Measurements from ENCODE around the gene TSPAN18. TPM values are rescaled to one million over a fixed set of nuclear protein-coding genes. Genes with fewer than 3 reads are reported as not detected.

The TSPAN18 gene
- total RNA-seq, 1 experiment from 2014 or later = not detected

DNA sequence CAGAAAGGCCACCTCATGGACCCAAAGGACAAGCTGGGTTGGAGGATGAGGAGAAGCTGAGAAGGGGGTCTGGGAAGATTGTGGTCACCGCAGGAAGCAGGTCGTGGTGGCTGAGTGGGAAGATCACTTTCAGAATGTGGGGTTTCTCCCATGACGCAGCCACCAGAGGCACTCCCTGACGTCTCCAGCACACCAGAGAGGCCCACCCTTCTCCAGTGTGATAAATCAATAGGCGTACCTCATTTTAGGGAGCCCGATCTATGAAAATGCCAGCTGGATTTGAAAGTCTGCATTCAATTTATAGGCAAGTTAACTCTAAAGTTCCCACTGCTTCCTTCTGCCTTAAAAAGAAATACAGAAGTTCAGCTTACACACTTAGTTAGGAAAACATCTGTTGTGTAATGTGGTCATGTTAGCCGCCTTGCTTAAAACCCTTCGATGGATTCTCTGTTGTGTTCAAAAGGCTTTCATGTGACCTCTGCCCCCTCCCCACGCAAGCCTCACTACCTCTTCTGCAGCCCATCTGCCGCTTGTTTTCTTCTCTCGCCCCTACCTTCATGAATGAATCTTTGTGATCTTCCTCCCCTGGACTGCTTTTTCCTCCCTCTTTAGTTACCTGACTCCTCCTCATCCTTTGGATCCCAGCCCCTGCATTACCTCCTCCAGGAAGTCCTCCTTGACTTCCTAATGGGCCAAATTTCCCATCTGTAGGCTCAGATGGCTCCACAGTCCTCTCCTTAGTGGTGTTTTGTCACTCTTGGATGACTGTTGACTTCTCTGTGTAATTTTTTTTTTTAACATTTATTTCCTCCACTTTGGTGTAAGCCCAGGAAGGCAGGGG is 10.7 kb downstream of the TSPAN18 start:
- no peak for DNase-seq (ENCODE audit: low read depth)

DNA sequence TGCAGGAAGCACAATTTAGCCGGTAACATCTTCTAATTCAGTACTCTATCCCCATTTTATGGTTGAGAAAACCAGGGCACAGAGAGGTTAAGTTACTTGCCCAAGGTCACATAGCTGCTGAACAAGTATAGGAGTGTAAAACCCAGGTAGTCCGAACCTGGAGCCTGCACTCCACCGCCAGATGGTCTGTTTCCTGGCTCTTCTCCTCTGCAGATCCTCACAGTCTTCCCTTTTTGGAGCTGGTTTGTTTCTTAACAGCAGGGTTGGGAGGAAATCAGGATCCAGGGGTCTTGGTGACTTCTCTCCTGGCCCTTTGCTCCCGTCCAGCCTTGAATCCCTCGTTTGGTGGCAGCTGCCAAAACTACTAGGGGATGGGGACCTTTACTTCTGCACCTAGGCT is 12.0 kb downstream of the TSPAN18 start:
- DNase-seq (ENCODE audit: low read depth) = no peak

DNA sequence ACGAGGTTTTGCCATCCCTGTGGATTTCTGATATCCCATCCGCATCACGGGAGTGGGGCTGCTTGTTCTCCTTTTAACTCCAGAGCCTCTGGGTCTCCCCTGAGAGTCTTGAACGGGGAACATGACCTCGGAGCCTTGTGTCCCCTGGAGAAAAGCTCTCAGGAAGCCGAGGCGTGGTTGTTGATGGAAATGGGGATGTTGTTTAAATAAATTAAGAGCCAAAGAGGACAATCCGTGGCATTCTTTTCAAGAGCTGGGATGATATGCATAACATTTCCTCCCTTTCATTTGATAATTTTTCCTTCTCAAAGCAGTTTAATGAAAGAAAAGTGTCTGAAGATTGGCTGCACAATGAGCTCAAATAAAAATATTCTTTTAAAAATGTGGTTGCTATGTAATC is 14.2 kb downstream of the TSPAN18 start:
- no peak for DNase-seq (ENCODE audit: low read depth)

DNA sequence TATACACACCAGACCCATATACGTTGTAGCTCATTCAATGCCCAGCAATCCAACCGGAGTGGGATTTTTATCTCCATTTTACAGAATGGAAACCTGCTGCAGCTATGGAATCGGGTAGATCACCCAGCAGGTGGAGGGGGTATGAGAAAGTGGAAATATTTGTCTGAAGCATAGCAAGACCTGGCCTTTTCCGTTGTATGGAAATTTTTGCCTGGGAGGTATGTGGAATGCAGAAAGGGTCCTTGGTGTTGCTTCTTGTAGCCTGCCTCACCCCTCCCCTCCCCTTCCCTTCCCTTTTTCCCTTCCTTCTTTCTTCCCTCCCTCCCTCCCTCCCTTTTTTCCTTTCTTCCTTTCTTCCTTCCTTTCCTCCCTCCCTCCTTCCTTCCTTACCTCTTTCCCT is 15.2 kb downstream of the TSPAN18 start:
- DNase-seq (ENCODE audit: low read depth) = no peak

DNA sequence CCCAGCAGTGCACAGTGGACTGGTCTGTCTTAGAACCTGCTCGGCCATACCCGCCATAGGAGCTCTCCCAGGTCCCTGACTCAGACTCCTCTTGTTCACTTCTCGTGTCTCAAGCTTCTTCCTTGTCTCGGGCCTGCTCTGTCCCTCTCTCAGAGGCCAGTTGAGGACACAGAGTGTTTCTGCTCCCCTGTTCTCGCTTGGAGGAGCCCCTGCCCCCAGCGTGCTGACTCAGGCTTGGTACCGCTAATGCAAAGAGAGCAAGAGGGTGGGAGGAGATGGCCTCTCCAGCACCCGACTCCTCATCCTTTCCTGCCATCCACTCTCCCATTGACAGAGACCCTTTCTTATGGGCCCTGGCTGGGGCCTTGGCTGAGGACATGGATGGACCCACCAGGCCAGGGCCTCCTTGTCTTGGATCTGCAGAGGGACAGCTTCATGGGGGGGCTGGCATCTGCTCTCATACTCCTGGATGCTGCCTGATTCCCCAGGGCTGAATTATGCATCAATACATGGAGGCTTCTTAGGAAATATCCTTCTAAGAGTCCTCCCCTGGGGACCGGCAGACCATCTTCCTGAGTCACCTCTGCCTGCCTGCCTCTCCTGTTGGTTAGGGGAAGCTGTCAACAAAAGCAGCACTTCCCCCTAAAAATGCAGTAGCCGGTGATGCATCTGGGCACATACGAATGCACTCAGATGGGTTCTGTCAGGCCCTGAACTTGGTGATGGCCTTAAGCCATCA is 15.9 kb downstream of the TSPAN18 start:
- DNase-seq (ENCODE audit: low read depth) = no peak

DNA sequence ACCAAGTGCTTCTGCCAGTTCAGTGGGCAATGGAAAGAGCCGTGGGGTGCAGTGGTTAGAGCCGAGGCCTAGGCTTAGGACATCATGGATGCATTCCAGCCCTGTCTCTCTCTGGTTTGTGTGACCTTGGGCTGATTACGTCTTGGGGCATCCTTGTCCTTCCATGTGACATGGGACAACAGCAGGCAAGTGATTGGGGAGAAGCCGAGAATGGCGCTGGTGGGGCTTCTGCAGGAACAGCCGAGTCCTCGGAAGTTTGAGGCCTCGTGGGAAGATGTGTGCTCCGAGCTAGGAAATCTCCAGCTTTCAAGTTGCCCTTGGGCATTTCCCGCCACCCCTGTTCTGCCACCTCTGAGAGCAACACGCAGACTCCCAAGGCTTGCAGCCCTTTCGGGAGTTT is 16.6 kb downstream of the TSPAN18 start:
- no peak for DNase-seq (ENCODE audit: low read depth)

DNA sequence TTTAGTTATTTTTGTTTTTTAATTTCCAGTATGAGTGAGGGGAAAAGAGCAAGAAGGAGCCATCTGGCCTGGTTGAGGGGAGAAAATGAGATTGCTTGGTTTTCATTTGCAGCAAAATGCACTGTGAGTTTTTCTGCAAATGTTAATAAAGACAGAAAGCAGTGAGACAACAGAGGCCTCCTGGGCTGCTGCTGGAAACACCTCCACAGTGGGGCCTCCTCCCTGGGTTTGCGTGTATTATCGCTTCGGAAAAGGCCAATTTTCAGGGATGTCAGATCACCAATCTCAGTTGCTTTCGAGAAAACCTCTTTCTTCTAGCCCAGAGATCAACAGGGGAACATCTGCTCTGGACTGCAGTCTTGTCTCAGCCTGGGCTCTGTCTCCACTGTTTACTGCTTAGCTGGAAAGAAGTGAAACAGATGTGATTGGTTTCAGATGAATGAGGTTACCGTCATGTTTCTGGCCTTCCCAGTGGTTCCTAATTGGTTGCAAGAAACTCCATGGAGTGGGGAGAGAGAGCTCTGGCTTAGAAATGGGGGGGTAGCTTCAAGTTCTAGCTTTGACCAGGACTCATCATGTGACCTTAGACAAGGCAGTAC is 17.3 kb downstream of the TSPAN18 start:
- DNase-seq (ENCODE audit: low read depth) = no peak

DNA sequence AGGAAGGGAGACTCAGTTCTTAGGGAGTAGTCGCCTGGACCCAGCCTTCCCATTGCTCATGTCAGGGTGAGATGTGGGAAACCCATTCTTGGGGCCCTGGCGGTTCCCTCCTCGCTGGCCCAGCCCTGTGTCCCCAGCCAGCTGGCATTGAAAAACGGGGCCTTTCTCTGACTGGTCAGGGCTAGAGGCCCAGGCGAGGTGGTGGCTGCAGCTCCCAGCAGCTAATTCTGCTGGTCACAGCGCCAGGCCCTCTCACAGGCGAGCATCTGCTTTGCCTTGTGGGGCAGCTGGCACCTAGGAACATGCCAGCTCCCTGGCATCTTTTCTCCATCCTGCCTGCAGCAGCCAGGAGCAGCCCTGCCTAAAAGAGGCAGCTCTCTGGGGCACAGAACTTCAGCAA is 20.1 kb downstream of the TSPAN18 start:
- DNase-seq (ENCODE audit: low read depth) = no peak

DNA sequence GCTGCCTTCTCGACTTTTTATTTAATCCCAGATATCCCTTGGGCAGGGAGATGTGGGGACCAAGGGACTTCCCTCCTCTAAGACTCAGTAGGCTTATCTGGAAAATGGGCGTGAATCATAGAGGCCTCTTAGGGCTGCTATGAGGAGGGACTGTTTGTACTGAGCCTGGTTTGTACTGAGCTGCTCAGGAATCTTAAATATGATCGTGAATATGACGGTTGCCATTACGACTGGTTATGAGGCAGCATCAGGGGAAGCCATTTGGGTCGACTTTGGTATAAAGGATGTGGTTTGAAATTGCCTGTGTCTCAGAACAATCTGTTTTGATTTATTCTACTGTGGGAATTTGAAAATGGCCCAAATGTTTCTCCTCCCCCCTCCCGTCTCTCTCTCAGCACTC is 20.6 kb downstream of the TSPAN18 start:
- DNase-seq (ENCODE audit: low read depth) = no peak

DNA sequence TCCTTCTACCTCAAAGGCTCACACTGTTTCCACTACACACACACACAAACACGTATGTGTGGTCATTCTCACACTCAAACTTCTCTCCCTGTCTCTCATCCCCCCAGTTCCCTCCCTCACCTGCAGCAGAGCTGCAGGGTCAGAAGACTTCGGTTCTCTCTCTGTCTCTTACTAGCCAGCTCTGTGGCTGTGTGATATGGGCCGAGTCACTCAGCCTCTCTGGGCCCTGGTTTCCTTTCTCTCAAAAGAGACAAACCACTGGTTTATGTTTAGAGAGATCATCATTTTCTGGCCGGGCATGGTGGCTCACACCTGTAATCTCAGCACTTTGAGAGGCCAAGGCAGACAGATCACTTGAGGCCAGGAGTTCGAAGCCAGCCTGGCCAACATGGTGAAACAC is 21.1 kb downstream of the TSPAN18 start:
- DNase-seq (ENCODE audit: low read depth) = no peak

DNA sequence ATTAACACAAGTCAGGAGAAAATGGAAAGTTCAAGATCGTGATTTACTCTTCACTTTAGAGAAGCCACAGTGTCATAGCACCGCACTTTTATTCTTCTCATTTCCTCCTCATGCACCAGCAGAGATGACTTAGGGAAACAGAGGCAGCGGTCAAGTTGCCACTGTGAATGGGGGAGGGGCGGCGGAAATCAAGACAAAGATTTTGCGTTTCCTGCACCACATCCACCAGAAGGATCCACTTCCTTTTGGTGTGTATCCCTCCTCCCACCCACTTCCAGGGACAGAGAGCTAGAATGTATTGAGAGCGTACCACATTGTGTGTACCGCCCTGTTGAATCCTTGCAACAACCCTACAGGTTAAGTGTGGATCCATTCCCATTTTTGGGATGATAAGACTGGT is 21.8 kb downstream of the TSPAN18 start:
- DNase-seq (ENCODE audit: low read depth) = no peak

DNA sequence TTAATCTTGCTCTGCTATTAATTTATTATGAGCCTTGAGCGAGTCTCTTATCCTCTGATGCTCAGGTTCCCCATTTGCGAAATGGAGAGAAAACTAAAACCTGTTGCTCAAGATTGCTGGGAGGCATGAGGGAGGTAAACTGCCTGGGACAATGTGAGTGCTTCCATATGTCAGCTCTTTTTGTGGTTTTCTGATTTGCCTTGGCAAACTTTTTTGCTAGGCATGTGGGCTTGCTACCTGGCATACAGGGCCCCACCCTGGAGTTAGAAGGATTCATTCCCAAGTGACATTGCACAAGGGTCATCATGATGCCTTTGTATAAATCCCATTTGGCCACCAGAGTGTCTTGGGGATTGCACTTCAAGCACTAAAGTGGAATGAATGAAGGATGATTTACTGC is 22.4 kb downstream of the TSPAN18 start:
- no peak for DNase-seq (ENCODE audit: low read depth)

DNA sequence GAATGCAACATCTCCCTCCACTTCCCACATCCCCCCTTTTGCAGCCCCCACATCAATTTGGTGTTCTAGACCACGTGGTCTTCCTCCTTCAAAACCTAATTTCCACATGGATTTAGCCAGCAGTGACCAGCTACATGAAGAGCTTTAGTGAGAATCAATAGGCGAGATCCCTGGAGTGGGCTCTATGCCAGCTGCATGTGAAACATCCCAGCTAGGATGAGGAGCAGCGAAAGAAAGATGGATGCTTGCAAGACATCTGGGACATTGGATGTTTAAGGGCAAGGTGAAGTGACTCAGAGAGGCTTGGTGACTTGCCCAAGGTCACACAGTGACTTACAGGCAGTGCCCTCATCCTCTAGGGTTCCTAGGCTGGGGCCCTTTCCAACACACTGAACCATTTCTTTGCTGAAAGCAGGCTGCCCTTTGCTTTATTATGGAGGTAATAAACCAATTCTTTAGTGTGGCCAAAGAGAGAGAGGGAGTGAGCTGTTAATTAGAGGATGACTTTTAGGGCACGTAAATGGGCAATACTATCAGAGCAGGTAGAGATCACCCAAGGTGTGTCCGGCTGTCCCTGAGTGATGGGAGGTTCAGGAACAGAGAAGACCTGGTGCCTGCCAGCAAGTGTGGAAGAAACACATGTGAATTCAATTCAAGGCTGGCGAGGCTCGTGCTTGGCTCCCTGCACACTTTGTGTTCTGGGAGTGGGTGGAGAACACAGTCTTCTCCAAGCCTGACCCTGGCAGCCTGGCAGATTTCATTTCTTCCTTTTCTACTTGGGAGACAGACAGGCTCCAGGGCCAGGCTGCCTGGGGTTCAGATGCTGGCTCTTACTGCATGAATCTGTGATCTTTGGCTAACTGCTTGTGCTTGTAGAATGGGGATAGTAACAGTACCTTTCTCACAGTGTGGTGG is 24.0 kb downstream of the TSPAN18 start:
- DNase-seq (ENCODE audit: low read depth) = no peak

DNA sequence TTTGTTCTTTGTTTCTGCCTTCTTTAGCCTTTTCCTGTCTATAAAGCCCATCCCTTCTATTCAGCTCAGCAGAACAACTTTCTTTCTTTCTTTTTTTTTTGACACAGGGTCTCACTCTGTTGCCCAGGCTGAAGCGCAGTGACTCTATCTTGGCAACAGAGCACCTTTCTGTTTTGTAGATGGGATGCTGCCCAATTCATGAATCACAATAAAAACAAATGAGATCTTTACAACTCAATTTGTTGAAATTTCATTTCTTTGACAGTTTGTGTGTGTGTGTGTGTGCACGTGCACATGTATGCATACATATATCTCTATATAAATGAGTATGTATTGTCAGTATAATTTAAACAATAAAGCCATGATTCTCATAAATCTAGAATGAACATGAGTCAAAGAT is 25.5 kb downstream of the TSPAN18 start:
- DNase-seq (ENCODE audit: low read depth) = no peak

DNA sequence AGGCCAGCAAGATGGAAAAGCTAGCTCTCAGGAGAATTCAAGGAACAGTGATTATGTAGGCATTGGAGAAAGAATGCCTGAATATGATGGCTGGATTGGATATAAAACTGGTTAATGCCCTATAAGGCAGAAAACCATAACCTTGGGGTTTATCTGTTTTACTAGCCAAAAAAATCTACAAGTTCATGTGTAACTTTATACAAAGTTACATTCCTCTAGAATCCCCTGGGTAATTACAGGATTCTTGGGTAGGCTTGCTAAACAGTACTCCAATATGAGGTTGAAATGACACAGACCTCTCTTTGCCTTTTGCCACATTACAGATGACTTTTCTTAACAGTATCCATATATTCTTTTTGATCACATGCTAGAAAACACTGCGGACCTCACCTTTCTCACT is 26.0 kb downstream of the TSPAN18 start:
- no peak for DNase-seq (ENCODE audit: low read depth)

DNA sequence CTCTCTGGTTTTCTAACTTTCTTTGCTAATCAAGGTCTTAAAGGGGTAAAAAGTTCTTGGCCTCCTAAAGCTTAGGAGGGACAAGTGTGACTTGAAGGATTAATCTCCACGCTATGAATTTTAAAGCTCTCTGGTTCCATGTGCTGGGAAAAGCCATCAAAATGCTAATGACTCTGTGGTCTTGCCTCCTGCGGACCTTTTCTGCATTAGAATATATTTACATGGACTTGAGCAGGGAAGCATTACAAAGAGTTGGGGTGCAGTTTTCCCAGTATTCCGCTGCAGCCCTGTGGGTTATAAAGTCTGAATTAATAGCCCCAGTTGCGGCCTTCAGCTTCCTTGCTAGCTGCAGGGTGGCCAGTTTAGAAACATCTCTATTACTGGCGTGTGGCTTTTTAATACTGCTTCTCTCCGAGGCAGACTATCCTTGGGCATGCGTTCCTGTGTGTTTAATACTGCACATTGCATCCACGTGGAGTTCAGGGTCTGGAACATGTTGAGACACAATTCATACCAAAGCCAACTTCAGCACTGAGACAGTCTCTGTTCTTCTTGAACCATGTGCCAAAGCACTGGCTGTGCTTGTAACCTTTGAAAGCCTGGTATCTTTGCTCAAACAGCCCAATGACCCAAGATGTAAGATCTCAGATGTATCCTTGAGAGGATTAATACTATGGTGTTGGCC is 27.3 kb downstream of the TSPAN18 start:
- DNase-seq (ENCODE audit: low read depth) = no peak

DNA sequence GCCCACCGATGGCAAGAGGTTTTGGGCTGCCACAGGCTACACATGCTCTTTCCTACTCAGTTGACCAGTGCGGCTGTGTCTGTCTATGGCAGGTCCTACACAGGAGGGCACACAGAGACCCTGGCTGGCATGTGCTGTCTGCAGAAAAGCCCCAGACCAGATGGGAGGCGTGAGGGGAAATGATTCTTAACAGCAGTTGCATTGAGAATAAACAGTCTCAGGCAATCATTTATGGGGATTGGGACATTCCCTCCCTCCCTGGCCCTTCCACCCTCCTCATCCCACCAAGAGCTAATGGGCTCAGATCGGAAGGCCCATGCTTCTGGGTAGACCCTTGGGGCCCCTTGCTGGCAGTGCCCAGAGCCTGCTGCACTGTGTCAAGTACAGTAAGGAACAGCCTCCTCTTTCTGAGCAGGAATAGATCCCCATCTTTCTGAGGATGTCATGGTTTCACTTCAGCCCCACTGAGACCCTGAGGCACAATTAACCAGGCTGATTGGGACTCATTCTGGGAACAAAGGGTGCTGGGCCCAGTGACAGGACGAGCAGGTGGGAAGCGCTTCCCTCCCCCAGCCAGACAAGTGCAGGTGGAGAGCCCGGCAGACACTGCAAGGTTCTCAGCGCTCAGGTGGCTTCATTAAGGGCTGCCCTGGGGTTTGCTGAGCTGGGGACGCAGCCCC is 28.3 kb downstream of the TSPAN18 start:
- no peak for DNase-seq (ENCODE audit: low read depth)

DNA sequence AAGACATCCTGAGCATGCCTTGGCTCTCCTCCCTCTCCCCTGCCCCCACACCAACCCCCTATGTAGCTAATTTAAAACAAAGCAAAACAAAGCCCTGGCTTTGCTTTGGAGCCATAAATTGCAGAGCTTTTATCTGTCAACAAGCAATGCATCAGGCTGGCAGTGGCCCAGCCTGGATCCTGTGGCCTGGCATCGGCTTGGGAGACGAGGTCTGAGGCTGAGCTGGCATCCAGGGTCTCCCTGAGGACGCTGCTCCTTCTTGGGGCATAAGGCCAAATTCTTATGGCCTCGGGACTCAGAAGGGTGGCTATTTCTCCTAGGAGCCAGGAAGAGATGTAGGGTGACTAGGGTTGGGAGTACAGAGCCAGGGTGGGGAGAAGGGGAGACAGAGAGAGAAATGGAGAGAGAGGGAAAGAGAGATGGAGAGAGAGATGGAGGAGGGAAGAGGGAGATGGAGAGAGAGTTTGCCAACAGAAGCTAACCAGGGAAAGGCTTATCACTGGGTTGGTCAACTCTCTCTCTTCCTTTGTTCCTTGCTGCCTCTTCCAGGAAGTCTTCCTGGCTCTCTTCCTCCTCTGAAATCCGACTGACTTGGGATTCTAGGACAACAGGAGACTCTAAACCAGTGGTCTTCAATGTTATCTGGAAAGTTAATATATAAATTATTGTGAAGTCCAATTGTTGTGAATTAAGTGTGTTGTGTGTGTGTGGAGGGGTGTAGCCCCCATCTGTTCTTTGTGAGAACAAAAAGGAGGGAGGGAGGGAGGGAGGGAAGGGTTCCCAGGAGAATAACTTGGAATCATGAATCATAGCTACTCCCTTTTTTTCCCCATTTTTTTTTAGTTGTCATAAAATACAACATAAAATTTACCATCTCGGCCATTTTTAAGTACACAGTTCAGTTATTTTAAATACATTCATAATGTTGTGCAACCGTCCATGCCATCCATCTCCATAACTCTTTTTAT is 29.1 kb downstream of the TSPAN18 start:
- DNase-seq (ENCODE audit: low read depth) = no peak

DNA sequence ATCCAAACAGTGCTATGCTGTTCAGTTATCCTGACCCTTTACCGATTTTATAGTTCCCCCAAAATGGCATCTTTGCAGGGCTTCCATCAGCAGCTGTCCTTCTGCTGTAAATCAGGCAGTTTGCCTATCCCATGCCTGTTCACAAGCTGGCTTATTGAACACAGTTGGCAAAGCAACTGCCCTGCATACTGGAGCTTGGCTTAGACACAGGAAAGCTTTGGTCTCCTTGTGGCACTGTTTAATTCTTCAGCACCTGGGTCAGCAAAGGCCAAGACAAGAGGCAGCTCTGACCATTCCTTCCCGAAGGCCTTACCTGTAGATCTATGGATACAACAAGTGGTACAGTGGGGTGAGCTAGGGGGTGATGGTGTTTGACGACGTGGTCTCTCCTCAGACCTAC is 32.2 kb downstream of the TSPAN18 start:
- no peak for DNase-seq (ENCODE audit: low read depth)
